HepG2 (cell line): ENCODE results near the gene UGT1A3. TPM values are rescaled to one million over a fixed set of nuclear protein-coding genes. Genes with fewer than 3 reads are reported as not detected.

Source experiments
- BORCS8-MEF2B ChIP-seq: sonication (generic); formaldehyde crosslinking; IDR thresholded peaks from 2 replicates; pipeline ENCODE4 v1.8.0; 2022; ENCODE audit warnings: mild to moderate bottlenecking, missing genetic modification reagents
- FOXK2 ChIP-seq: fragments of 450-650 bp; IDR thresholded peaks from 2 replicates; pipeline ENCODE4 v1.6.1; 2016
- GATAD2A ChIP-seq: IDR thresholded peaks from 2 replicates; pipeline ENCODE4 v1.6.1; 2016
- GZF1 ChIP-seq: sonication (generic); formaldehyde crosslinking; IDR thresholded peaks from 2 replicates; pipeline ENCODE4 v1.5.1; 2020; ENCODE audit warnings: mild to moderate bottlenecking, missing genetic modification reagents
- TAF1 ChIP-seq: sonication (generic); formaldehyde crosslinking; IDR thresholded peaks from 2 replicates; pipeline ENCODE4 v1.4.0; 2020; ENCODE audit warnings: missing genetic modification reagents
- polyA plus RNA-seq, 8 experiments: library from polyadenylated mRNA; depleted of rRNA in 3 of 8; stranded (reverse) in 7 of 8; unstranded in 1 of 8; fragments of >200 nt; fragmentation: Illumina TruSeq in 4 of 8; extraction: Trizol in 4 of 8; gene quantifications; 2 replicates each; pipeline versions ENCODE4 v1.2.1 to v1.2.3, GENCODE V29; 2011 to 2016; ENCODE audit warnings: low read depth in 4 of 8, missing spikeins in 1 of 8, mixed read lengths in 1 of 8; ENCODE audit not compliant: insufficient read depth in 1 of 8
- total RNA-seq, 5 experiments: library from RNA; depleted of rRNA; stranded (reverse); fragments of >200 nt; fragmentation: Illumina TruSeq; extraction: Trizol; gene quantifications; 2 replicates each; pipeline ENCODE4 v1.2.3, GENCODE V29; 2016; ENCODE audit warnings: low read depth in 1 of 5
- TF ChIP-seq, protein P1 (sequence below): sonication (generic); formaldehyde crosslinking; IDR thresholded peaks from 2 replicates; pipeline ENCODE4 v1.4.0; 2020; ENCODE audit warnings: mild to moderate bottlenecking, missing genetic modification reagents
- TF ChIP-seq, protein P2 (sequence below): sonication (generic); formaldehyde crosslinking; IDR thresholded peaks from 2 replicates; pipeline ENCODE4 v1.8.0; 2022; ENCODE audit warnings: missing genetic modification reagents, mild to moderate bottlenecking, moderate library complexity, borderline replicate concordance
- TF ChIP-seq, protein P3 (sequence below): sonication (generic); formaldehyde crosslinking; IDR thresholded peaks from 2 replicates; pipeline ENCODE4 v1.5.1; 2020; ENCODE audit warnings: missing genetic modification reagents, mild to moderate bottlenecking, borderline replicate concordance
- TF ChIP-seq, protein P4 (sequence below): sonication (generic); formaldehyde crosslinking; IDR thresholded peaks from 2 replicates; pipeline ENCODE4 v1.5.0; 2020; ENCODE audit warnings: missing genetic modification reagents
- TF ChIP-seq, protein P5 (sequence below): sonication (generic); formaldehyde crosslinking; IDR thresholded peaks from 2 replicates; pipeline ENCODE4 v1.5.0; 2020; ENCODE audit warnings: mild to moderate bottlenecking, missing genetic modification reagents, borderline replicate concordance

The UGT1A3 gene
- total and polyA plus RNA-seq, 2 of the 13 experiments (the other 11 are each of a cell fraction or from before 2014, with no cell fraction given), result not detected

DNA sequence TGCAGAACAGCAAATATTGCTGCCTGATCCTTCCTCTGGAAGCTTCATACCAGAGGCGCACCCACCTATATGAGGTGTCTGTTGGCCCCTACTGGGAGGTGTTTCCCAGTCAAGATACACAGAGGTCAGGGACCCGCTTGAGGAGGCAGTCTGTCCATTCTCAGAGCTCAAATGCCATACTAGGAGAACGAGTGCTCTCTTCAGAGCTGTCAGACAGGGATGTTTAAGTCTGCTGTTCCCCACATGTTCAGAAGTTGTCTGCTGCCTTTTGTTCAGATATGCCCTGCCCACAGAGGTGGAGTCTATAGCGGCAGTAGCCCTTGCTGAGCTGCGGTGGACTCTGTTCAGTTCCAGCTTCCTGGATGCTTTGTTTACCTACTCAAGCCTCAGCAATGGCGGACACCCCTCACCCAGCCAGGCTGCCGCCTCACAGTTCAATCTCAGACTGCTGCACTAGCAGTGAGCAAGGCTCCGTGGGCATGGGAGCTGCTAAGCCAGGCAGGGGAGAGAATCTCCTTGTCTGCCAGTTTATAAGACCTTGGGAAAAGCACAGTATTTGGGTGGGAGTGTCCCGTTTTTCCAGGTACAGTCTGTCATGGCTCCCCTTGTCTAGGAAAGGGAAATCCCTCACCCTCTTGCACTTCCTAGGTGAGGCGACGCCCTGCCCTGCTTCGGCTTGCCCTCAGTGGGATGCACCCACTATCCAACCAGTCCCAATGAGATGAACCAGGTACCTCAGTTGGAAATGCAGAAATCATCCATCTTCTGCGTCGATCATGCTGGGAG, 8.2 kb downstream of the UGT1A3 start (continued):
- TF ChIP-seq, protein P1, sequence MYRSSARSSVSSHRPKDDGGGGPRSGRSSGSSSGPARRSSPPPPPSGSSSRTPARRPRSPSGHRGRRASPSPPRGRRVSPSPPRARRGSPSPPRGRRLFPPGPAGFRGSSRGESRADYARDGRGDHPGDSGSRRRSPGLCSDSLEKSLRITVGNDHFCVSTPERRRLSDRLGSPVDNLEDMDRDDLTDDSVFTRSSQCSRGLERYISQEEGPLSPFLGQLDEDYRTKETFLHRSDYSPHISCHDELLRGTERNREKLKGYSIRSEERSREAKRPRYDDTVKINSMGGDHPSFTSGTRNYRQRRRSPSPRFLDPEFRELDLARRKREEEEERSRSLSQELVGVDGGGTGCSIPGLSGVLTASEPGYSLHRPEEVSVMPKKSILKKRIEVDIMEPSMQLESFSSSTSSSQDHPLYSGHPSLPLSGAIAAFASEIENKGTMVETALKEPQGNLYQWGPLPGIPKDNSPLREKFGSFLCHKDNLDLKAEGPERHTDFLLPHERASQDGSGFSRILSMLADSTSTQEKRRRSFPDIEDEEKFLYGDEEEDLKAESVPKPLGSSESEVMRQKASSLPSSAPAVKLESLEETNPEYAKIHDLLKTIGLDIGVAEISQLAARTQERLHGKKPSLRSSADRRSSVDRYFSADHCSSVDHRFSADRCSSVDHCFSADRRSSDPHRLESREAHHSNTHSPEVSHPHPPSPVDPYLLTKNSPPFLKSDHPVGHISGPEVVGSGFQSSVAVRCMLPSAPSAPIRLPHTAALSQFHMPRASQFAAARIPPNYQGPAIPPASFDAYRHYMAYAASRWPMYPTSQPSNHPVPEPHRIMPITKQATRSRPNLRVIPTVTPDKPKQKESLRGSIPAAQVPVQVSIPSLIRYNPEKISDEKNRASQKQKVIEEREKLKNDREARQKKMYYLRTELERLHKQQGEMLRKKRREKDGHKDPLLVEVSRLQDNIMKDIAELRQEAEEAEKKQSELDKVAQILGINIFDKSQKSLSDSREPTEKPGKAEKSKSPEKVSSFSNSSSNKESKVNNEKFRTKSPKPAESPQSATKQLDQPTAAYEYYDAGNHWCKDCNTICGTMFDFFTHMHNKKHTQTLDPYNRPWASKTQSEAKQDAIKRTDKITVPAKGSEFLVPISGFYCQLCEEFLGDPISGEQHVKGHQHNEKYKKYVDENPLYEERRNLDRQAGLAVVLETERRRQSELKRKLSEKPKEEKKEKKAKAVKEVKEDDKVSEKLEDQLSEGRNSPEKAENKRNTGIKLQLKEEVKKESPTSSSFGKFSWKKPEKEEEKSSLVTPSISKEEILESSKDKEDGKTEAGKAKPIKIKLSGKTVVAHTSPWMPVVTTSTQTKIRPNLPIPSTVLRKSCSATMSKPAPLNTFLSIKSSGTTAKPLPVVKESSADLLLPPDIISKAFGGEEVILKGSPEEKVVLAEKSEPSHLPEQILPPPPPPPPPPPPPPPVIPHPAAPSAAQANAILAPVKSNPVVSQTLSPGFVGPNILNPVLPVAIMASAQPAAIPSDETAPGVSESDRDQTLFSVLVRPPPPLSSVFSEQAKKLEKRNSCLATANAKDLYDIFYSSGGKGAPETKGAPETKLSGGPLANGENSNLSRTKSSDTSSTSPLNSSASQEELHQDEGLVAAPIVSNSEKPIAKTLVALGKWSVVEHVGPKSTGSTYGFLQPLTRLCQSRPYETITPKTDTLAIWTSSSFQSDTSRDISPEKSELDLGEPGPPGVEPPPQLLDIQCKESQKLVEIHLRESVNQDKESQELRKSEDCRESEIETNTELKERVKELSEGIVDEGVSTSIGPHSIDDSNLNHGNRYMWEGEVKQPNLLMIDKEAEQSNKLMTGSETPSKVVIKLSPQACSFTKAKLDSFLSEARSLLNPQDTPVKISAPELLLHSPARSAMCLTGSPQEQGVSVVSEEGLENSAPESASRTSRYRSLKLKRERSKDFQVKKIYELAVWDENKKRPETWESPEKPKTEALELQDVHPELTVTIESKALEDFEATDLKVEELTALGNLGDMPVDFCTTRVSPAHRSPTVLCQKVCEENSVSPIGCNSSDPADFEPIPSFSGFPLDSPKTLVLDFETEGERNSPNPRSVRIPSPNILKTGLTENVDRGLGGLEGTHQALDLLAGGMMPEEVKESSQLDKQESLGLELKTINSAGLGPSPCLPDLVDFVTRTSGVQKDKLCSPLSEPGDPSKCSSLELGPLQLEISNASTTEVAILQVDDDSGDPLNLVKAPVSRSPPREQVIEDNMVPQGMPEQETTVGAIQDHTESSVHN (CRISPR knock-in tag), result peak; percentile 63; the same call in 1 of the 2 replicates
- TF ChIP-seq, protein P2, sequence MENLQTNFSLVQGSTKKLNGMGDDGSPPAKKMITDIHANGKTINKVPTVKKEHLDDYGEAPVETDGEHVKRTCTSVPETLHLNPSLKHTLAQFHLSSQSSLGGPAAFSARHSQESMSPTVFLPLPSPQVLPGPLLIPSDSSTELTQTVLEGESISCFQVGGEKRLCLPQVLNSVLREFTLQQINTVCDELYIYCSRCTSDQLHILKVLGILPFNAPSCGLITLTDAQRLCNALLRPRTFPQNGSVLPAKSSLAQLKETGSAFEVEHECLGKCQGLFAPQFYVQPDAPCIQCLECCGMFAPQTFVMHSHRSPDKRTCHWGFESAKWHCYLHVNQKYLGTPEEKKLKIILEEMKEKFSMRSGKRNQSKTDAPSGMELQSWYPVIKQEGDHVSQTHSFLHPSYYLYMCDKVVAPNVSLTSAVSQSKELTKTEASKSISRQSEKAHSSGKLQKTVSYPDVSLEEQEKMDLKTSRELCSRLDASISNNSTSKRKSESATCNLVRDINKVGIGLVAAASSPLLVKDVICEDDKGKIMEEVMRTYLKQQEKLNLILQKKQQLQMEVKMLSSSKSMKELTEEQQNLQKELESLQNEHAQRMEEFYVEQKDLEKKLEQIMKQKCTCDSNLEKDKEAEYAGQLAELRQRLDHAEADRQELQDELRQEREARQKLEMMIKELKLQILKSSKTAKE (CRISPR knock-in tag), result peak; percentile 67
- TF ChIP-seq GZF1 (CRISPR knock-in tag), result peak; percentile 58; the same call in 1 of the 2 replicates
- TF ChIP-seq, protein P3, sequence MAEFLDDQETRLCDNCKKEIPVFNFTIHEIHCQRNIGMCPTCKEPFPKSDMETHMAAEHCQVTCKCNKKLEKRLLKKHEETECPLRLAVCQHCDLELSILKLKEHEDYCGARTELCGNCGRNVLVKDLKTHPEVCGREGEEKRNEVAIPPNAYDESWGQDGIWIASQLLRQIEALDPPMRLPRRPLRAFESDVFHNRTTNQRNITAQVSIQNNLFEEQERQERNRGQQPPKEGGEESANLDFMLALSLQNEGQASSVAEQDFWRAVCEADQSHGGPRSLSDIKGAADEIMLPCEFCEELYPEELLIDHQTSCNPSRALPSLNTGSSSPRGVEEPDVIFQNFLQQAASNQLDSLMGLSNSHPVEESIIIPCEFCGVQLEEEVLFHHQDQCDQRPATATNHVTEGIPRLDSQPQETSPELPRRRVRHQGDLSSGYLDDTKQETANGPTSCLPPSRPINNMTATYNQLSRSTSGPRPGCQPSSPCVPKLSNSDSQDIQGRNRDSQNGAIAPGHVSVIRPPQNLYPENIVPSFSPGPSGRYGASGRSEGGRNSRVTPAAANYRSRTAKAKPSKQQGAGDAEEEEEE (CRISPR knock-in tag), result peak; percentile 79; the same call in 1 of the 2 replicates
- TF ChIP-seq TAF1 (CRISPR knock-in tag), result peak; percentile 62
- TF ChIP-seq, protein P4, sequence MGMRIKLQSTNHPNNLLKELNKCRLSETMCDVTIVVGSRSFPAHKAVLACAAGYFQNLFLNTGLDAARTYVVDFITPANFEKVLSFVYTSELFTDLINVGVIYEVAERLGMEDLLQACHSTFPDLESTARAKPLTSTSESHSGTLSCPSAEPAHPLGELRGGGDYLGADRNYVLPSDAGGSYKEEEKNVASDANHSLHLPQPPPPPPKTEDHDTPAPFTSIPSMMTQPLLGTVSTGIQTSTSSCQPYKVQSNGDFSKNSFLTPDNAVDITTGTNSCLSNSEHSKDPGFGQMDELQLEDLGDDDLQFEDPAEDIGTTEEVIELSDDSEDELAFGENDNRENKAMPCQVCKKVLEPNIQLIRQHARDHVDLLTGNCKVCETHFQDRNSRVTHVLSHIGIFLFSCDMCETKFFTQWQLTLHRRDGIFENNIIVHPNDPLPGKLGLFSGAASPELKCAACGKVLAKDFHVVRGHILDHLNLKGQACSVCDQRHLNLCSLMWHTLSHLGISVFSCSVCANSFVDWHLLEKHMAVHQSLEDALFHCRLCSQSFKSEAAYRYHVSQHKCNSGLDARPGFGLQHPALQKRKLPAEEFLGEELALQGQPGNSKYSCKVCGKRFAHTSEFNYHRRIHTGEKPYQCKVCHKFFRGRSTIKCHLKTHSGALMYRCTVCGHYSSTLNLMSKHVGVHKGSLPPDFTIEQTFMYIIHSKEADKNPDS (CRISPR knock-in tag), result 0 out of 2 replicates have a peak, but pooled peaks have one; percentile 75
- peak; percentile 42 for TF ChIP-seq GATAD2A
- TF ChIP-seq BORCS8-MEF2B (CRISPR knock-in tag), result peak; percentile 47; the same call in 1 of the 2 replicates
- TF ChIP-seq FOXK2, result peak; percentile 60; the same call in 1 of the 2 replicates
- TF ChIP-seq, protein P5, sequence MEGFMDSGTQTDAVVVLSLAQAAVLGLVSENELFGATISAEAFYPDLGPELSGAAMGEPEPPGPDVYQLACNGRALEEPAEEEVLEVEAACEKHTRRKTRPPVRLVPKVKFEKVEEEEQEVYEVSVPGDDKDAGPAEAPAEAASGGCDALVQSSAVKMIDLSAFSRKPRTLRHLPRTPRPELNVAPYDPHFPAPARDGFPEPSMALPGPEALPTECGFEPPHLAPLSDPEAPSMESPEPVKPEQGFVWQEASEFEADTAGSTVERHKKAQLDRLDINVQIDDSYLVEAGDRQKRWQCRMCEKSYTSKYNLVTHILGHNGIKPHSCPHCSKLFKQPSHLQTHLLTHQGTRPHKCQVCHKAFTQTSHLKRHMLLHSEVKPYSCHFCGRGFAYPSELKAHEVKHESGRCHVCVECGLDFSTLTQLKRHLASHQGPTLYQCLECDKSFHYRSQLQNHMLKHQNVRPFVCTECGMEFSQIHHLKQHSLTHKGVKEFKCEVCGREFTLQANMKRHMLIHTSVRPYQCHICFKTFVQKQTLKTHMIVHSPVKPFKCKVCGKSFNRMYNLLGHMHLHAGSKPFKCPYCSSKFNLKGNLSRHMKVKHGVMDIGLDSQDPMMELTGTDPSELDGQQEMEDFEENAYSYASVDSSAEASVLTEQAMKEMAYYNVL (CRISPR knock-in tag), result 0 out of 2 replicates have a peak, but pooled peaks have one; percentile 12
